GM18517 (cell line): ENCODE measurements around the gene HTR4.

Source experiments
- ATAC-seq: cut with Tn5 transposase; IDR thresholded peaks from one replicate; pipeline ENCODE4 v1.9.1; 2021; ENCODE audit warnings: mild to moderate bottlenecking, moderate library complexity; ENCODE audit not compliant: unreplicated experiment

The HTR4 gene

GRCh38 chr5:148665431-148665830, 11.1 kb upstream of the HTR4 start:
- no peak for ATAC-seq

GRCh38 chr5:148663509-148663908, 9.2 kb upstream of the HTR4 start:
- ATAC-seq = no peak

GRCh38 chr5:148660346-148660660, 6.0 kb upstream of the HTR4 start:
- no peak for ATAC-seq

- no peak for ATAC-seq
Observed at GRCh38 chr5:148659641-148660345, 5.5 kb upstream of the HTR4 start.

DNA sequence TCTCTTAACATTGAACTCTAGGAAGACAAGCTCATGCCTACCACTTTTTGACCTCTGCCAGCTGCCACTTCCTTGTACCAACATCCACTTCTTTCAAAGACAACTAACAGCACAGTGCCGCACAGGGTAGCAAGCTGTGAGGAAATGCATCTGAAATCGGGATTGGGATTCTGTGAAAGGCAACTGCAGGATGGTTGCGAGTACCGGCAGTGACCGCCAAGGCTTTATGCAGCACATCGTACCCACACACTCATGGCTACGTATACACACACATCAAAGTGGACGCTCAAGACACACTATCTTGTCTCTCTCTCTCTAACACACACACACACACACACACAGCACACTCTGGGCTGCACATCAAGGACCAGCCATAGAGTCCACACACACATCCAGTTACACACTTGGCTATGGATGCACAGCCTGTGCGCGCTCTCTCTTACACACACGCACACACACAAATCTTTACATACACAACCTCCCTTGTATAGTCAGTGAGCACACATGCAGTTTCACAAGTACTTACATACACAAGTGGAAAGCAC, 964 bp downstream of the HTR4 start:
- ATAC-seq = no peak

GRCh38 chr5:148651528-148651927, 2.8 kb downstream of the HTR4 start:
- no peak for ATAC-seq

GRCh38 chr5:148645527-148645926, 8.8 kb downstream of the HTR4 start:
- ATAC-seq = no peak

DNA sequence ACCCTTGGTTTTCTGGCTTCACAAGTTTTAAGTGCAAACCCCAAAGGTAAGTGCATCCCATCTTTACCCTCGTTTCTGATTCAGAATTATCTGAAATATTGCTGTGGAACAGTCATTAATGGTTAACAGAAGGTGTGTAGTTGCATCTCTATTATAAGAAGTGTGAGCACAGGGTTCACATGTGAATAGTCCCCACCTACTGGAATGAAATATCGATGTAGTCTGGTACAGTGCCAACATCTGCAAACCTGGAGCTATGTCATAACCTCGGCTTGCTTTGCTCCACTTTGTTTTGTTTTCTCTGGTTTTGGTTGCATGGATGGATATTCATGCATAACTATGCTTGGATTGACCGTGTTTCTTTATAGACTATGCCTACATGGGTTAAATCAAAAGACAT, 12.6 kb downstream of the HTR4 start:
- no peak for ATAC-seq

- no peak for ATAC-seq
Observed at GRCh38 chr5:148640471-148640870, 13.9 kb downstream of the HTR4 start.

- ATAC-seq = no peak
Observed at GRCh38 chr5:148639081-148639480, 15.2 kb downstream of the HTR4 start.

DNA sequence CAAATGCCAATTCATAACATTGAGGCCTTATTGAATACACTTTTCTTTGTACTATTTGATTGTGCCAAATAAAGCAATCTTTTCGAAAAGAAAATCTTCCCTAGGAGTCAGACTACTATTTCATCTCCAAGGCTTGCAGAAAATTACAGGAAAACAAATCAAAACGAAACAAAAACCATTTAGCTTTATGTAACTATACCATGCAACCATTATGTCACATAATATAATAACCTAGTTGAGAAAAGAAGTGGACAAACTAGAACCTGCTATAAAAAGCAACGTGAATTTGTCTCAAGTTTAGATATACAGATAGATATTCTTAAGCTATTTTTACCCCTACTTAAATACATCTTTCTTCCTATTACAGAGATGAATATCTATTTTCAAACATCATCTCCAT, 18.0 kb downstream of the HTR4 start:
- no peak for ATAC-seq

GRCh38 chr5:148635321-148636083, 18.8 kb downstream of the HTR4 start:
- ATAC-seq = no peak

GRCh38 chr5:148633067-148633377, 21.3 kb downstream of the HTR4 start:
- ATAC-seq = no peak

GRCh38 chr5:148632255-148633066, 21.9 kb downstream of the HTR4 start:
- no peak for ATAC-seq

GRCh38 chr5:148626986-148627385, 27.3 kb downstream of the HTR4 start:
- ATAC-seq = no peak

- no peak for ATAC-seq
Observed at GRCh38 chr5:148626081-148626613, 28.2 kb downstream of the HTR4 start.

DNA sequence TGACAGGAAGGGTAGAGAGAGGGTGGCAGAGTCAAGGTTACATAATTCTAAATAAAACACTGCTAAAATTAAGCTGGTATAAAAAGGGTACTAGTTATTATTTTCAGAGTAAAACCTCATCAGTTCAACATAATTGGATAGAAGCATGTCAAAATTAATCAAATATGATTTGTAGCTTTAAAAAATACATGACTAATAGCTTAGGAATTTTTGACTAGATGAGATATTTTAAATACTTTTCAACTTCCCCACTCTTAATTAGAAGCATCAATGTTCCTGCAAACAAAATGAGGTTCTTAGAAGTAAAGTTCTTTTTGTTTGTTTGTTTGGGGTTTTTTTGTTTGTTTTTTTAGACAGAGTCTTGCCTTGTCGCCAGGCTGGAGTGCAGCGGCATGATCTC, 29.1 kb downstream of the HTR4 start:
- no peak for ATAC-seq

DNA sequence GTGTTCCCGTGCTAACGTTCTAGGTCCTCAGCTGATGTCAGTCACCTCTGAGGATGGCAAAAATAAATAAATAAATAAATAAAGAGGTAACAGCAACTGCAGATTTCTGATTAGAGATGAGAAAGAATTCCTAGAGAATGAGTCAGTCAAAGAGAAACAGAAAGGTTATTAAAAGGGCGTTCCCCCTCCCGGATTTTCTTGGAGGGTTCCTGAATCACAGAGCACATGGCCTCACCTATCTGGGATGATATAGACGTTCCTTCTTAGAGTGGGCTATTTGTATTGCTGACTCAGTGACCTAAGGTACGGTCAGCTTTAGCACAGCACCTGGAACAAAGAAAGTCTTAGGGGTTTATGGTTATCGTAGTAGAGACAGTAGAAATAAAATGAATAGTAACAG, 30.6 kb downstream of the HTR4 start:
- ATAC-seq = no peak

GRCh38 chr5:148623101-148623500, 31.2 kb downstream of the HTR4 start:
- no peak for ATAC-seq

GRCh38 chr5:148620696-148621095, 33.6 kb downstream of the HTR4 start:
- no peak for ATAC-seq

DNA sequence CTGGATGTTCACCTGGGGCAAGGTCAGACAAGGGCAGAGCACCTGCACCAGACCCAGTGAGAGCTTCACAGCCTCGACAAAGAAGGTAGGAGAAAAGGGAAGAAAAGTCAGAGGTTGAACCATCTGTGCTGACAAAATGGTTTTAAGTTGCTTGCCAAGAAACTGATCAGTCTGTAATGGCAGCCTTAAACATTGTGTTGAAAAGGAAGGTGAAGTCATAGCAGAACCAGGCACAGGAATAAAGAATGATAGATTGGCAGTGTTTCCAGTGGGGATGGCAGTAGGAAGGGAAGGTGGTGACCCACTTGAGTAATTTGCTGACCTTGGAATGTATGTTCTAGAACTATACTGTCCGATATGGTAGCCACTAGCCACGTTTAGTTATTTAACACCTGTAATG, 34.2 kb downstream of the HTR4 start:
- no peak for ATAC-seq

DNA sequence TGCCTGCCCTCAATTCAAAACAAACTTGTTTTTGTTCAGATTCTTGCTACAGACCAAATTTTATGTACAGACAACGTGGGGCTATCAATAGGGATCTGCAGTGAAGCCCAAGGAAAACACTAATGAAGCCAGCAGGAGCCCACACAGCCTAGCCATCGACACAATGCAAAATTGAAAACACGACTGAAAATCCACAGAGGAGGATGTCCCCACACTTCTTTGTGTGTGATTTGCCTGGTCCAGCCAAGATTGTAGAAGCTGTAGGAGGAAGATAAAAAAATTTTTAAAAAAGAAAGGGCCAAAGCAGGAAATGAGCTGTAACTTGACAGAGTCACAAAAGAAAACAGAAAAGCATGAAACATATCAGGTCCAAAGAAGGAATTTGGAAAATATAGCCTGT, 34.8 kb downstream of the HTR4 start:
- no peak for ATAC-seq
